ENCODE data around the gene C11orf91. TPM values are rescaled to one million over a fixed set of nuclear protein-coding genes. Genes with fewer than 3 reads are reported as not detected.

The C11orf91 gene
- total and polyA plus RNA-seq, 4 donors: not detected

DNA sequence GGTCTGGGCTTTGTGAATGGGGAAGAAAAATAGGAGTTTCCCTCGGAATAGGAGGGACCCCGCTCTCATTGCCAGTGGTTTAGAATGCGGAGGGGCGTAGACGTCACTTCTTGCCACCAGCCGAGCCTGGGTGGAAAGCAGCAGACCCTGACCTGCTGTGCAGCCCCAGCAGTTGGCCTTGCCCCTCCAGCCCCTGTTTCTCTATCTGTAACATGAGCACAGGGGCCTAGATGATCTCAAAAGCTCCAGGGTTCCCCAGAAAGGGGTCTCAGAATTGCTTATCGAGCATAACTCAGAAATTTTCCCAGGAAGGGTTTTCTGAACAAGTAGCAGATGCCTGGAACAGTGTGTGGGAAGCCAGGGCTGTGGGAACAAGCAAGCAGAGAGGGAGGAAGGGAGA is 43.9 kb downstream of the C11orf91 start:
- 86% methylated on average over 7 of the region's 7 CpGs for WGBS
- no peaks in the 10 kb centered on the region for H3K36me3 ChIP-seq (ENCODE audit: control insufficient read depth in 4 of 4, insufficient read depth in 3 of 4, low read depth in 1 of 4, low read length in 3 of 4)
- no peaks in the 10 kb centered on the region for H3K4me1 ChIP-seq (ENCODE audit: control insufficient read depth in 4 of 4, insufficient read depth in 4 of 4, low read length in 3 of 4)
- H3K27ac ChIP-seq (ENCODE audit: low read depth in 1 of 2, low read length in 2 of 2): no peak overlapping the region
- H3K9me3 ChIP-seq (ENCODE audit: control insufficient read depth in 4 of 4, low read length in 3 of 4): no peaks in the 10 kb centered on the region
- no peak overlapping the region for H3K4me3 ChIP-seq (ENCODE audit: low read depth in 1 of 3, low read length in 3 of 3)
- TF ChIP-seq SP1 (IDR thresholded peaks at IDR 0.05) (no peak), RAD21 (IDR thresholded peaks at IDR 0.05) (no peak), EGR1 (IDR thresholded peaks at IDR 0.05; ENCODE audit: low read depth in 2 of 2) (no peak), HNF4A (conservative IDR thresholded peaks at IDR 0.05) (no peak), TAF1 (conservative IDR thresholded peaks at IDR 0.05) (no peak), FOXA1 (IDR thresholded peaks at IDR 0.05) (no peak), HNF4G (IDR thresholded peaks at IDR 0.05) (no peak), RXRA (IDR thresholded peaks at IDR 0.05) (no peak), FOXA2 (IDR thresholded peaks at IDR 0.05) (no peak), GABPA (IDR thresholded peaks at IDR 0.05 in 1 of 2, conservative IDR thresholded peaks at IDR 0.05 in 1 of 2) (no peak), NR2F2 (IDR thresholded peaks at IDR 0.05) (no peak), JUND (IDR thresholded peaks at IDR 0.05) (no peak), YY1 (IDR thresholded peaks at IDR 0.05) (no peak)
- TF ChIP-seq, protein P1, sequence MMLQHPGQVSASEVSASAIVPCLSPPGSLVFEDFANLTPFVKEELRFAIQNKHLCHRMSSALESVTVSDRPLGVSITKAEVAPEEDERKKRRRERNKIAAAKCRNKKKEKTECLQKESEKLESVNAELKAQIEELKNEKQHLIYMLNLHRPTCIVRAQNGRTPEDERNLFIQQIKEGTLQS (IDR thresholded peaks at IDR 0.05): no peak
- TF ChIP-seq, protein P2, sequence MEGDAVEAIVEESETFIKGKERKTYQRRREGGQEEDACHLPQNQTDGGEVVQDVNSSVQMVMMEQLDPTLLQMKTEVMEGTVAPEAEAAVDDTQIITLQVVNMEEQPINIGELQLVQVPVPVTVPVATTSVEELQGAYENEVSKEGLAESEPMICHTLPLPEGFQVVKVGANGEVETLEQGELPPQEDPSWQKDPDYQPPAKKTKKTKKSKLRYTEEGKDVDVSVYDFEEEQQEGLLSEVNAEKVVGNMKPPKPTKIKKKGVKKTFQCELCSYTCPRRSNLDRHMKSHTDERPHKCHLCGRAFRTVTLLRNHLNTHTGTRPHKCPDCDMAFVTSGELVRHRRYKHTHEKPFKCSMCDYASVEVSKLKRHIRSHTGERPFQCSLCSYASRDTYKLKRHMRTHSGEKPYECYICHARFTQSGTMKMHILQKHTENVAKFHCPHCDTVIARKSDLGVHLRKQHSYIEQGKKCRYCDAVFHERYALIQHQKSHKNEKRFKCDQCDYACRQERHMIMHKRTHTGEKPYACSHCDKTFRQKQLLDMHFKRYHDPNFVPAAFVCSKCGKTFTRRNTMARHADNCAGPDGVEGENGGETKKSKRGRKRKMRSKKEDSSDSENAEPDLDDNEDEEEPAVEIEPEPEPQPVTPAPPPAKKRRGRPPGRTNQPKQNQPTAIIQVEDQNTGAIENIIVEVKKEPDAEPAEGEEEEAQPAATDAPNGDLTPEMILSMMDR (IDR thresholded peaks at IDR 0.05; ENCODE audit: low read depth, low read length, missing input control): no peak
- TF ChIP-seq, protein P3, sequence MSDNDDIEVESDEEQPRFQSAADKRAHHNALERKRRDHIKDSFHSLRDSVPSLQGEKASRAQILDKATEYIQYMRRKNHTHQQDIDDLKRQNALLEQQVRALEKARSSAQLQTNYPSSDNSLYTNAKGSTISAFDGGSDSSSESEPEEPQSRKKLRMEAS (IDR thresholded peaks at IDR 0.05): no peak
- TF ChIP-seq, protein P4, sequence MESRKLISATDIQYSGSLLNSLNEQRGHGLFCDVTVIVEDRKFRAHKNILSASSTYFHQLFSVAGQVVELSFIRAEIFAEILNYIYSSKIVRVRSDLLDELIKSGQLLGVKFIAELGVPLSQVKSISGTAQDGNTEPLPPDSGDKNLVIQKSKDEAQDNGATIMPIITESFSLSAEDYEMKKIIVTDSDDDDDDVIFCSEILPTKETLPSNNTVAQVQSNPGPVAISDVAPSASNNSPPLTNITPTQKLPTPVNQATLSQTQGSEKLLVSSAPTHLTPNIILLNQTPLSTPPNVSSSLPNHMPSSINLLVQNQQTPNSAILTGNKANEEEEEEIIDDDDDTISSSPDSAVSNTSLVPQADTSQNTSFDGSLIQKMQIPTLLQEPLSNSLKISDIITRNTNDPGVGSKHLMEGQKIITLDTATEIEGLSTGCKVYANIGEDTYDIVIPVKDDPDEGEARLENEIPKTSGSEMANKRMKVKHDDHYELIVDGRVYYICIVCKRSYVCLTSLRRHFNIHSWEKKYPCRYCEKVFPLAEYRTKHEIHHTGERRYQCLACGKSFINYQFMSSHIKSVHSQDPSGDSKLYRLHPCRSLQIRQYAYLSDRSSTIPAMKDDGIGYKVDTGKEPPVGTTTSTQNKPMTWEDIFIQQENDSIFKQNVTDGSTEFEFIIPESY (IDR thresholded peaks at IDR 0.05): no peak
- TF ChIP-seq, protein P5, sequence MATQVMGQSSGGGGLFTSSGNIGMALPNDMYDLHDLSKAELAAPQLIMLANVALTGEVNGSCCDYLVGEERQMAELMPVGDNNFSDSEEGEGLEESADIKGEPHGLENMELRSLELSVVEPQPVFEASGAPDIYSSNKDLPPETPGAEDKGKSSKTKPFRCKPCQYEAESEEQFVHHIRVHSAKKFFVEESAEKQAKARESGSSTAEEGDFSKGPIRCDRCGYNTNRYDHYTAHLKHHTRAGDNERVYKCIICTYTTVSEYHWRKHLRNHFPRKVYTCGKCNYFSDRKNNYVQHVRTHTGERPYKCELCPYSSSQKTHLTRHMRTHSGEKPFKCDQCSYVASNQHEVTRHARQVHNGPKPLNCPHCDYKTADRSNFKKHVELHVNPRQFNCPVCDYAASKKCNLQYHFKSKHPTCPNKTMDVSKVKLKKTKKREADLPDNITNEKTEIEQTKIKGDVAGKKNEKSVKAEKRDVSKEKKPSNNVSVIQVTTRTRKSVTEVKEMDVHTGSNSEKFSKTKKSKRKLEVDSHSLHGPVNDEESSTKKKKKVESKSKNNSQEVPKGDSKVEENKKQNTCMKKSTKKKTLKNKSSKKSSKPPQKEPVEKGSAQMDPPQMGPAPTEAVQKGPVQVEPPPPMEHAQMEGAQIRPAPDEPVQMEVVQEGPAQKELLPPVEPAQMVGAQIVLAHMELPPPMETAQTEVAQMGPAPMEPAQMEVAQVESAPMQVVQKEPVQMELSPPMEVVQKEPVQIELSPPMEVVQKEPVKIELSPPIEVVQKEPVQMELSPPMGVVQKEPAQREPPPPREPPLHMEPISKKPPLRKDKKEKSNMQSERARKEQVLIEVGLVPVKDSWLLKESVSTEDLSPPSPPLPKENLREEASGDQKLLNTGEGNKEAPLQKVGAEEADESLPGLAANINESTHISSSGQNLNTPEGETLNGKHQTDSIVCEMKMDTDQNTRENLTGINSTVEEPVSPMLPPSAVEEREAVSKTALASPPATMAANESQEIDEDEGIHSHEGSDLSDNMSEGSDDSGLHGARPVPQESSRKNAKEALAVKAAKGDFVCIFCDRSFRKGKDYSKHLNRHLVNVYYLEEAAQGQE (IDR thresholded peaks at IDR 0.05): no peak
- H3K9ac ChIP-seq (ENCODE audit: low read depth in 1 of 2, low read length in 2 of 2): no peak overlapping the region
- peaks cover 0 to 4% (median 0%) of the 10 kb centered on the region in 4 donors for H3K27me3 ChIP-seq (ENCODE audit: control insufficient read depth in 4 of 4, insufficient read depth in 4 of 4, low read length in 3 of 4)
- DNase-seq (ENCODE audit: low spot score): no peak

Data from liver (tissue), 9 donors.